HCT116 (cell line): ENCODE data around the gene RSPO1. TPM values are rescaled to one million over a fixed set of nuclear protein-coding genes. Genes with fewer than 3 reads are reported as not detected.
A peak's percentile ranks its signal among the peaks of the same experiment; 100 is the strongest.

ENCODE experiments used
- ATAC-seq: fragments of 200-7000 bp; cut with Tn5 transposase; 2 replicates; pipeline ENCODE4 v1.9.1; 2020; ENCODE audit warnings: mild to moderate bottlenecking, moderate library complexity
- BruUV-seq: library from RNA; stranded (reverse); fragments of 400-500 nt; replicated peaks from 2 replicates; lab custom pipeline; 2021; lab: Mats Ljungman, UMichigan
- CTCF ChIA-PET: fragments of 300-600 bp; sonication (Branson Sonifier 250); formaldehyde crosslinking; loops from one replicate; lab custom pipeline; 2021; ENCODE audit warnings: antibody characterized with exemption; lab: Charles Lee
- POLR2A ChIA-PET: fragments of 300-600, 350-600 bp; sonication (Branson Sonifier 250); formaldehyde crosslinking; loops from one replicate; lab custom pipeline; 2021; ENCODE audit warnings: antibody characterized with exemption; lab: Charles Lee
- RAD21 ChIA-PET, 2 experiments: fragments of 300-600 bp; sonication (Branson Sonifier 250); formaldehyde crosslinking; loops; one replicate each; lab custom pipeline; 2023; ENCODE audit warnings: low total read pairs in 2 of 2; ENCODE audit not compliant: uncharacterized antibody in 2 of 2, unreplicated experiment in 2 of 2, low non-redundant PET in 1 of 2; lab: Charles Lee
- DNase-seq: peaks from one replicate; pipeline ENCODE4 v3.0.0-alpha.2; 2010; ENCODE audit warnings: low read depth, low spot score
- H2AFZ ChIP-seq: fragments of 200-600 bp; shearing (Covaris generic), sonication (generic); 2 replicates; pipeline ENCODE4 v1.6.1; 2017; ENCODE audit warnings: low read depth, mixed run types, mixed read lengths, antibody characterized with exemption, low read length; ENCODE audit not compliant: poor library complexity, severe bottlenecking
- H3K27ac ChIP-seq: 2 replicates; pipeline ENCODE4 v1.5.1; 2012; ENCODE audit warnings: low read depth, low read length
- H3K27me3 ChIP-seq: fragments of 200-600 bp; sonication (generic); 2 replicates; pipeline ENCODE4 v1.6.1; 2016; ENCODE audit warnings: mixed run types, low read length, mixed read lengths; ENCODE audit not compliant: insufficient read depth
- H3K36me3 ChIP-seq, 2 experiments: fragments of 200-500 bp in 1 of 2; fragments of 200-600 bp in 1 of 2; sonication (Bioruptor generic) in 1 of 2; sonication (generic) in 1 of 2; 2 replicates each; pipeline versions ENCODE4 v1.5.1 to v1.6.1; 2014 to 2016; ENCODE audit warnings: low read length in 2 of 2, inconsistent platforms in 1 of 2, mixed read lengths in 1 of 2, mixed run types in 1 of 2; ENCODE audit not compliant: insufficient read depth in 2 of 2, control insufficient read depth in 1 of 2
- H3K4me1 ChIP-seq, 2 experiments: fragments of 200-600 bp in 1 of 2; sonication (generic) in 1 of 2; 2 replicates each; pipeline versions ENCODE4 v1.5.1 to v1.6.1; 2012 to 2017; ENCODE audit warnings: low read length in 2 of 2, inconsistent platforms in 1 of 2, mild to moderate bottlenecking in 1 of 2, mixed read lengths in 1 of 2, mixed run types in 1 of 2, moderate library complexity in 1 of 2; ENCODE audit not compliant: insufficient read depth in 2 of 2, control insufficient read depth in 1 of 2
- H3K4me2 ChIP-seq: fragments of 200-600 bp; sonication (generic); 2 replicates; pipeline ENCODE4 v1.6.1; 2017; ENCODE audit warnings: mixed run types, low read length, mixed read lengths
- H3K4me3 ChIP-seq, 2 experiments: fragments of 200-600 bp in 1 of 2; sonication (generic) in 1 of 2; replicated peaks in 1 of 2; 2 replicates each; pipeline ENCODE4 v1.5.1; 2011 to 2016; ENCODE audit warnings: low read length in 2 of 2, control low read depth in 1 of 2, low read depth in 1 of 2, mild to moderate bottlenecking in 1 of 2, mixed read lengths in 1 of 2, mixed run types in 1 of 2
- H3K79me2 ChIP-seq: fragments of 200-600 bp; sonication (generic); 2 replicates; pipeline ENCODE4 v1.6.1; 2017; ENCODE audit warnings: mild to moderate bottlenecking, mixed run types, low read length, moderate library complexity, mixed read lengths; ENCODE audit not compliant: insufficient read depth
- H3K9ac ChIP-seq: fragments of 200-600 bp; sonication (generic); 2 replicates; pipeline ENCODE4 v1.6.1; 2016; ENCODE audit warnings: low read length, mixed read lengths
- H3K9me2 ChIP-seq: fragments of 200-600 bp; sonication (generic), shearing (Covaris generic); 2 replicates; pipeline ENCODE4 v1.6.1; 2017; ENCODE audit warnings: mixed run types, mild to moderate bottlenecking, moderate library complexity; ENCODE audit not compliant: insufficient read depth
- H3K9me3 ChIP-seq, 2 experiments: fragments of 200-500 bp in 1 of 2; fragments of 200-600 bp in 1 of 2; sonication (Bioruptor generic) in 1 of 2; sonication (generic) in 1 of 2; 2 replicates each; pipeline ENCODE4 v1.6.1; 2014 to 2017; ENCODE audit warnings: low read length in 2 of 2, mixed read lengths in 2 of 2, inconsistent platforms in 1 of 2, low read depth in 1 of 2, mild to moderate bottlenecking in 1 of 2, mixed run types in 1 of 2, moderate library complexity in 1 of 2; ENCODE audit not compliant: control insufficient read depth in 1 of 2, insufficient read depth in 1 of 2
- H4K20me1 ChIP-seq: fragments of 200-600 bp; sonication (generic), shearing (Covaris generic); 2 replicates; pipeline ENCODE4 v1.6.1; 2017; ENCODE audit warnings: mixed run types, mild to moderate bottlenecking, moderate library complexity; ENCODE audit not compliant: insufficient read depth
- ATF3 ChIP-seq: IDR thresholded peaks from 2 replicates; pipeline ENCODE4 v1.6.1; 2012
- CBX3 ChIP-seq: IDR thresholded peaks from 2 replicates; pipeline ENCODE4 v1.6.1; 2012; ENCODE audit warnings: low read depth
- CEBPB ChIP-seq: IDR thresholded peaks from 2 replicates; pipeline ENCODE4 v1.6.1; 2012; ENCODE audit warnings: low read depth
- EGR1 ChIP-seq: IDR thresholded peaks from 2 replicates; pipeline ENCODE4 v1.6.1; 2012; ENCODE audit warnings: low read depth
- ELF1 ChIP-seq: IDR thresholded peaks from 2 replicates; pipeline ENCODE4 v1.6.1; 2012; ENCODE audit warnings: low read depth, borderline replicate concordance
- EZH2 ChIP-seq: fragments of 200-600 bp; sonication (generic); IDR thresholded peaks from 2 replicates; pipeline ENCODE4 v1.6.1; 2017; ENCODE audit warnings: antibody characterized with exemption, mixed run types
- EZH2phosphoT487 ChIP-seq: fragments of 200-600 bp; IDR thresholded peaks from 2 replicates; pipeline ENCODE4 v1.6.1; 2018; ENCODE audit warnings: antibody characterized with exemption, borderline replicate concordance
- FOSL1 ChIP-seq: IDR thresholded peaks from 2 replicates; pipeline ENCODE4 v1.6.1; 2012; ENCODE audit warnings: low read depth
- JUND ChIP-seq: IDR thresholded peaks from 2 replicates; pipeline ENCODE4 v1.6.1; 2012
- MAX ChIP-seq: IDR thresholded peaks from 2 replicates; pipeline ENCODE4 v1.6.1; 2012
- POLR2A ChIP-seq: IDR thresholded peaks from 2 replicates; pipeline ENCODE4 v1.7.0; 2011; ENCODE audit warnings: borderline replicate concordance; ENCODE audit not compliant: insufficient read depth, insufficient read length; ENCODE audit errors: extremely low read depth
- POLR2AphosphoS5 ChIP-seq: IDR thresholded peaks from 2 replicates; pipeline ENCODE4 v1.6.1; 2011; ENCODE audit warnings: mild to moderate bottlenecking, low read depth, low read length, moderate library complexity
- RAD21 ChIP-seq: IDR thresholded peaks from 2 replicates; pipeline ENCODE4 v1.6.1; 2012; ENCODE audit warnings: low read depth, mild to moderate bottlenecking
- SP1 ChIP-seq: IDR thresholded peaks from 2 replicates; pipeline ENCODE4 v1.6.1; 2012; ENCODE audit warnings: low read depth
- SRF ChIP-seq: IDR thresholded peaks from 2 replicates; pipeline ENCODE4 v1.6.1; 2012; ENCODE audit warnings: low read depth
- TCF7L2 ChIP-seq: IDR thresholded peaks from 2 replicates; pipeline ENCODE4 v1.7.0; 2011; ENCODE audit warnings: borderline replicate concordance, inconsistent platforms; ENCODE audit not compliant: insufficient read depth, insufficient read length; ENCODE audit errors: extremely low read depth
- YY1 ChIP-seq: IDR thresholded peaks from 2 replicates; pipeline ENCODE4 v1.6.1; 2011; ENCODE audit warnings: low read length, low read depth, moderate library complexity, mild to moderate bottlenecking; ENCODE audit not compliant: insufficient replicate concordance; ENCODE audit errors: extremely low read depth
- ZBTB33 ChIP-seq: IDR thresholded peaks from 2 replicates; pipeline ENCODE4 v1.6.1; 2011; ENCODE audit warnings: mild to moderate bottlenecking, low read length, moderate library complexity; ENCODE audit not compliant: insufficient replicate concordance; ENCODE audit errors: extremely low read depth
- ZFX ChIP-seq: fragments of 450-650 bp; IDR thresholded peaks from 2 replicates; pipeline ENCODE4 v1.6.1; 2017
- ZNF274 ChIP-seq: fragments of 200-500 bp; sonication (Bioruptor generic); IDR thresholded peaks from 2 replicates; pipeline ENCODE4 v1.6.1; 2014; ENCODE audit warnings: mild to moderate bottlenecking, low read depth, low read length, inconsistent platforms
- intact Hi-C: fragments of 100-400 bp; cut with micrococcal nuclease; formaldehyde crosslinking; loops from 2 replicates; pipeline ENCODE4 v1.10.0; 2022
- total RNA-seq: library from RNA; stranded (reverse); gene quantifications from one replicate; pipeline ENCODE4 v1.2.1, GENCODE V29; 2021; ENCODE audit not compliant: unreplicated experiment

Gene RSPO1
- total RNA-seq, 1 experiment from 2014 or later, result 0.15 TPM

GRCh38 chr1:37673920-37674319, 39.2 kb upstream of the RSPO1 start:
- Histone ChIP-seq H3K27me3 (peaks cover 20% of the 10 kb centered on the region; the same call in 1 of the 2 replicates), H3K27ac (no peak overlapping the region), H3K36me3 (no peaks in the 10 kb centered on the region), H3K9me3 (no peaks in the 10 kb centered on the region), H3K9me2 (no peaks in the 10 kb centered on the region), H3K4me1 (no peaks in the 10 kb centered on the region; a peak in 1 of 4 replicates), H4K20me1 (no peaks in the 10 kb centered on the region), H2AFZ (no peak overlapping the region), H3K9ac (no peak overlapping the region), H3K4me2 (no peak overlapping the region), H3K79me2 (no peaks in the 10 kb centered on the region), H3K4me3 (no peak overlapping the region)
- ATAC-seq (peak; percentile 85), DNase-seq (no peak)
- TF ChIP-seq ZBTB33, result no peak
- TF ChIP-seq POLR2A, result no peak
- TF ChIP-seq RAD21, result no peak
- no peak for TF ChIP-seq EGR1
- TF ChIP-seq ZFX, result no peak
- no peak for TF ChIP-seq TCF7L2
- TF ChIP-seq CEBPB, result no peak
- no peak for TF ChIP-seq EZH2phosphoT487
- no peak for TF ChIP-seq YY1
- no peak for TF ChIP-seq ZNF274
- TF ChIP-seq SP1, result no peak
- no peak for TF ChIP-seq CBX3
- TF ChIP-seq EZH2, result no peak
- no peak for TF ChIP-seq POLR2AphosphoS5
- no peak for TF ChIP-seq ELF1
- no peak for TF ChIP-seq SRF
- TF ChIP-seq FOSL1, result no peak
- no peak for TF ChIP-seq JUND
- no peak for TF ChIP-seq ATF3
- TF ChIP-seq MAX, result no peak
- intact Hi-C loops, result no loop called here
- ChIA-PET CTCF (no interaction called here), POLR2A (no interaction called here), RAD21 (no interaction called here)
- no TSS peak for BruUV-seq
